Diencephalon (tissue), 1 donor: ENCODE measurements around the gene COG4. TPM values are rescaled to one million over a fixed set of nuclear protein-coding genes. Genes with fewer than 3 reads are reported as not detected.

ENCODE experiments used
- small RNA-seq: library from RNA; depleted of rRNA; stranded (forward); fragments of <200 nt; gene quantifications from one replicate; pipeline ENCODE3, GENCODE V24; 2014
- total RNA-seq: library from RNA; depleted of rRNA; stranded (reverse); fragments of >200 nt; gene quantifications from one replicate; pipeline ENCODE4 v1.2.3, GENCODE V29; 2014

Gene COG4
- 49.6 TPM for total RNA-seq

DNA sequence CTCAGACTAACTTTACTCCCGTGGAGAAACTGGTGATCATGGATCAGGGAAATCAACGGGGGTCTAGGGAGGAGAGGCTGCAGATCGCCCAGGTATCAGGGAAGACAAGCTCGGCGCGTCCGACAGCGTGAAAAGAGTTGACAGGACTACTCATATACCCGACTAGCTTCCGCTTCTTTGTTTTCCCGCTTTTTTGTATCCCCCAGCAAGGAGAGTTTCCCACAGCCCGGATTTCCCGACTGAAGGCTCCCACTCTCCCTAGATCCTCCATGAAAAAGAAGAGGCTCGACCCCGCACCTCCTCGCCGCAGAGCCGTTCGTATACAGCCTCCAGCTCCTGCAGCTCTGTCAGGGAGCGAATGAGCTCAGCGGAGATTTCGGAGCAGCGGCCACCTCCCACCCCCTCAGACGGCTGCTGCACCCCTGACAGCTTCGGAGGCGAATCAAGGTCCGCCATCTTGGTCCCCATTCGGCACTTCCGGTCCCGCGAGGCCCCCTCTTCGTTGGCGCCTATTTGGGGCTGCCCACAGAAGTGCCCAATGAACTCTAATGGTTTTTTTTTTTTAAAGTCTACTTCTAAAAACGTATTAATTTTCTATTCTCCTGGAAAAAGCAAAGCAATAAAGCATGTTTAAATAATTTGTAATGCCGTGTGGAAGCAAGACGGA lies at the start of gene COG4:
Gene COG4 (minus strand): TSS at position 479 of the 667 bp plus-strand sequence. CDS start 11 bp downstream, at position 468.

DNA sequence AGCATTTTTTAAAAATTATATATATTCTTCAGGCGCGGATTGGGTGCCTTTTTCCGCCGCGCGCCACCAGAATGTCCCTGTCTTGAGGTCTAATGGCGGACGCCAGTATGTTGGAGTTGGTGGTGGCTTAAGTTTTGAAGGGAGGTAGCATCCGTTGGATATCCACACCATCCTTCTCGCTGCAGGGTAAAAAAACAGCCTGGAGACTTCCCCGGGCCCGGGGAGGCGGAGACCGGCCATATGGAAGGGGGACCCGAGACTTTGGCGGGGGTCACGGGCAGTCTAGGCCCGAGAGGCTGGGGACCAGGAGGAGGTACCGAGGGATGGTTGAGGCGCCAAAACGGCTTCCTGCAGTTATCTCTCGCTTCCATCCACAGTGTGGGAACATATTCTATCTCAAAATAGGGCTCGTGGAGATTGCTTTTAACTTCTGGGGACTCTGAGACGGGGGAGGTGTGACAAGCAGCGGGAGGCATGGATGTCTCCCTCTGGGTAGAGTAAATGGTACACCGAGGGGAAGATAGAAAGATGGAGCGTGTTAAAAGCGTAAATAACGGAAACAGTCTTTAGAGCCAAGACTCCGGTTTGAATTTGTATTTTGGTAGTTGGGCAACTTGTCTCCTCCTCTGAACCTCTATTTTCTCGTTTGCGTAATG lies 517 bp upstream of the COG4 start, which contains the start of gene SF3B3:
Gene SF3B3 (plus strand): TSS at position 74 of the 656 bp plus-strand sequence. CDS start 2,841 bp downstream, outside the sequence.

DNA sequence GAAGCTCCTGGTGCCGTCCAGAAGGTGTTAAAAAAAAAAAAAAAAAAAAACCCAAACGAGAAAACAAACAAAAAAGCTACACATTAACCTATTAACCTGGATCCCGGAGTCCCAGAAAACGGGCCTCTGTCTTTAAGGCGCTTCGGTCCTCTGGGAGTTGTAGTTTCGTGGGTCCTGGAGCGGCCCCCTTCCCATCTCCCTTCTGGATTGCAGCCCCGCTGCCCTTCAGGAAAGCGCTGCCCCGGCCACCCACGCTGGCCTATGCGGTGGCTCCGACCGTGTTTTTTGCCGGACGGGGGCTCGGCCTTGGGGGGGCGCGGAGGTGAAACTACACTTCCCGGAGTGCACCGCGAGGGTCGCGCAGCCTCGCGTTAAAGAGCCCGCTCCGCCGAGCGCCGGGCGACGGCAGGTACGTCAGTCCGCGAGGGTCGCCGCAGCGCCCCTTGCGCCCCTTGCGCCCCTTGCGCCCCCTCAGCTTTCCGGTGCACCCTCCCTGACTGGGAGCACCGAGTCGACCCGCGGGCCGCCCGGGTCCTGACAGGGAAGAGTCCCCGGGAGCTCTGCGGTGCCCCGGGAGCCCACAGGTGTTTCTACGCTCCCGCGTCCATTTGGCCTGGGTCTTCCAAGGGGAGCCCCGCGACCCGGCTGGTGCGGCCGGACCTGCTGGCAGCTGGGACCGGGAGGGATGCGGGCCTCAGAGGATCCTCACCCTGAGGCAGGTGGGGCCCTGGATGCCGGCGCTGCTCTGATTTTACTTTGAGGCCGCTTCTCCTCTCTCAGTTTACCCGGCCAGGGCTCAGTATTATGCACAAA lies 68.9 kb downstream of the COG4 start, which contains the start of gene FCSK:
Gene FCSK (plus strand): TSS at position 374 of the 813 bp plus-strand sequence. CDS start 8,596 bp downstream, outside the sequence.

DNA sequence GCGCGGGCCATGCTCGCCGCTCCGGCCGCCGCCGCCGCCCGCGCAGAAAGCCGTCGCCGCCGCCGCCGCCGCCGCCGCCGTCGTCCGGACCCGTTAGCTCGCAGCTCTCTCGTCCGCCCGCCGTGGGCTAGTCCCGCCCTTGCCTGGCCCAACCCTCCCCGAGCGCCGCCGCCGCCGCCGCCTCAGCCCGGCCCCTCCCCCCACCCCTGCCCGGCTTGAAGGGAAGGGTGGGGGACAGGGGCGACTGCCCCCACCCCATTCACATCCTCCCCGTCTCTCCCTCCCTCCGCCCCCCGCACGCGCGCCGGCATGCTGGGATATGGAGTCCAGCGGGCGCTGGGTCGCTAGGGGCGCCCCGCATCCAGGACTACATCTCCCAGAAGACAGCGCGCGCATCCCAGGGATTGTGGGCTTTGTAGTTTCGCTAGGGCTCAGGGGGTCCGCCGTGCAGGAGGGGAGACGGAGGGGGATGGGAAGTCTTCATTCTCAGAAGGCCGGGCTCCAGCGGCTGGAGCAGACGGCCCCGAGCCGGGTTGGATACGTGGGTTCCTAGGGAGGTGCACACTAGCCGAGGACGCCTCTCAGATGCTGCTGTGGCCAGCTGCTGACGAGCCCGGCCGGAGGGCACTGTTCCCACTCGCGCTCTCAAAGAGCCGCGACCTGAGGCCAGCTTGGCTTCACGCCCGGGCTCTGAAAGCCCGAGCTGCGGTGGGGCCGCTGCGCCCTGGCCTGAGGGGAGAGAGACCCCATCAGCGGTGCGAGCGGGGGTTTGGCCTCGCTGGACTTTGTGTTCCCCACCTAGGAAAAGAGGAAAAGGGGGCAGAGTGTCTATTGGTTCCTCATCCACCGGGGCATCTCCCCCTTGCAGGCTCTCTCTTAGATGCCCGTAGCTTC lies 84.1 kb downstream of the COG4 start, which contains the start of gene ST3GAL2:
Gene ST3GAL2 (minus strand): TSS at position 132 of the 894 bp plus-strand sequence. CDS start 40,570 bp downstream, outside the sequence.

Small RNAs within 50 kb of the gene (small RNA-seq; reads per million reads assigned to genes)
- gene RNU6-23P (0.08 reads per million), gene RPS27P26 (not detected), gene SNORD111 (196 reads per million, percentile 97 among the genes with 10 or more reads in this experiment), gene SNORD111B (73.0 reads per million, percentile 96 among the genes with 10 or more reads in this experiment)

Other genes with a start within 250 kb of the COG4 start
- gene AARS1, start 234.0 kb downstream of the COG4 start, total RNA-seq = 102 TPM
- gene DDX19B, start 224.4 kb downstream of the COG4 start, total RNA-seq = 21.0 TPM
- 44.1 TPM for gene DDX19A, start 176.7 kb downstream of the COG4 start, total RNA-seq
- gene ST3GAL2, start 84.5 kb downstream of the COG4 start, total RNA-seq = 33.9 TPM
- gene FCSK, start 69.0 kb downstream of the COG4 start, total RNA-seq = 7.8 TPM
- 104 TPM for gene SF3B3, start 262 bp upstream of the COG4 start, total RNA-seq
- 8.5 TPM for gene IL34, start 123.0 kb upstream of the COG4 start, total RNA-seq
- gene MTSS2, start 162.5 kb upstream of the COG4 start, total RNA-seq = 78.9 TPM